Measurements from ENCODE around the gene GFPT2.

- TF ChIP-seq CTCF (IDR thresholded peaks at IDR 0.05) (no peak), POLR2A (IDR thresholded peaks at IDR 0.05) (no peak)
Observed at GRCh38 chr5:180334751-180335613, 18.2 kb downstream of the GFPT2 start.

Measured in esophagus squamous epithelium (tissue), 4 donors.